ENCODE data around the gene ASCC1. TPM values are rescaled to one million over a fixed set of nuclear protein-coding genes. Genes with fewer than 3 reads are reported as not detected.

Gene ASCC1
- total RNA-seq, 2 experiments from 2014 or later: 28.5 to 34.4 TPM

DNA sequence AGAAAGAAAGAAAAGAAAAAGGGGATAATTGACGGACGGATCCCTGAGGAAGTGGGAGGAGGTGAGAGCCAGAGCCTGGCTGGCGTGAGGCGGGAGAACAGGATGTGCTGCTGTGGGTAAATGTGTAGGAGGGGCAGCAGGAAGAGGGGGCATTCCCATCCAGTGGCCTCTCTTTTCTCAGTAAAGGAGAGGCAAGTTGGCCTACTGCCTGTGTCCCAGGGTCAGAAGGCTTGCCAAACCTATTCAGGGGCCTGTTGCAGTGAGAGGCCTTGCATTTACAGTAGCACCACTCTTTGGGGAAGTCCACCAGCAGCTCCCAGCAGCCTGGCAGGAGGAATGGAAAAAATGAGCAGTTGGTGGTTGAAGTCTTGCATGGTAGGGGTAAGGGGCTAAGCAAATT, 26.6 kb upstream of the ASCC1 start:
- Mint-ChIP-seq H3K4me1 (peaks cover 53% of the 10 kb centered on the region), H3K4me3 (peak overlapping the region; percentile 4), H3K27me3 (no peaks in the 10 kb centered on the region), H3K9me3 (no peaks in the 10 kb centered on the region), H3K27ac (peak overlapping the region; percentile 85), H3K36me3 (peaks cover 10% of the 10 kb centered on the region)
- POLR2A ChIA-PET: interaction anchor here (13.6 kb wide), 1 partner anchor 33 kb away, joined by 256 read pairs; the partner anchor contains the start of gene DDIT4
- ATAC-seq (ENCODE audit: low read depth): peak; percentile 47
- DNase-seq: no peak

GRCh38 chr10:72241691-72242252, 25.7 kb upstream of the ASCC1 start:
- no peak overlapping the region for H3K27ac Mint-ChIP-seq
- no peak for DNase-seq
- peaks cover 49% of the 10 kb centered on the region for H3K4me1 Mint-ChIP-seq
- no peaks in the 10 kb centered on the region for H3K9me3 Mint-ChIP-seq
- no peak overlapping the region for H3K4me3 Mint-ChIP-seq
- H3K36me3 Mint-ChIP-seq: peaks cover 14% of the 10 kb centered on the region
- H3K27me3 Mint-ChIP-seq: no peaks in the 10 kb centered on the region
- POLR2A ChIA-PET: interaction anchor here (0.7 to 1.1 kb wide), 4 partner anchors 17 to 59 kb away, joined by 3 to 6 read pairs (median 4); partner anchors contain the start of genes ASCC1 and DDIT4
- ATAC-seq (ENCODE audit: low read depth): no peak

DNA sequence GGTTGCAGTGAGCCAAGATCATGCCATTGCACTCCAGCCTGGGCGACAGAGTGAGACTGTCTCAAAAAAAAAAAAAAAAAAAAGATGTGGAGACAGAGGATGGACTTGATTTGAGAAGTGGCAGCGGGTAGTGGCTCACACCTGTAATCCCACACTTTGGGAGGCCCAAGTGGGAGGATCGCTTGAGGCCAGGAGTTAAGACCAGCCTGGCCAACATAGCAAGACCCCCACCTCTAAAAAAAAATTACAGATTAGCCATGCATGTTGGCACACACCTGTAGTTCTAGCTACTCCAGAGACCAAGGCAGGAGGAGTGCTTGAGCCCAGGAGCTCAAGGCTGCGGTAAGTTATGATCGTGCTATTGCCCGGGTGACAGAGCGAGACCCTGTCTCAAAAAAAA, 24.3 kb upstream of the ASCC1 start:
- POLR2A ChIA-PET: interaction anchor here (1.1 kb wide), 1 partner anchor 33 kb away, joined by 6 read pairs; the partner anchor contains the start of gene DDIT4
- no peaks in the 10 kb centered on the region for H3K9me3 Mint-ChIP-seq
- DNase-seq: no peak
- peaks cover 20% of the 10 kb centered on the region for H3K36me3 Mint-ChIP-seq
- no peaks in the 10 kb centered on the region for H3K27me3 Mint-ChIP-seq
- peaks cover 41% of the 10 kb centered on the region for H3K4me1 Mint-ChIP-seq
- ATAC-seq (ENCODE audit: low read depth): no peak
- H3K27ac Mint-ChIP-seq: no peak overlapping the region
- no peak overlapping the region for H3K4me3 Mint-ChIP-seq

DNA sequence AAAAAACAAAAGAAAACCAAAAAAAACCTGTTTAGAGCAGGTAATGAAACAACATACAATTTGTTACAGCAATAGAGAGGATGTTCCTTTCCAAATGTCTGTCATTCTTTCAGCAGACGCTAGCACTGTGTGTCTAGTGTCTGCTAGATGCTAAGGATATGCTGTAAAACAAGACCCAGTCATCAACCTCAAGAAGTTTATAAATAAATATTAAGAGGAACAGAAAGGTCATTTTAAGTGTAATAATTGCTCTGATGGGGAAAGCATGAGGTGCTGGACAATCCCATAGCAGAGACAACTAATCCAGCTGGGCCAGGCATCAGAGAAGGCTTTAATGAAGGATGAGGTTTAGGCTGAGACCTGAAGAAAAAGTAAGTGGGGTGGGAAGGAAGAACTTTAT, 23.3 kb upstream of the ASCC1 start:
- ATAC-seq (ENCODE audit: low read depth) (no peak), DNase-seq (no peak)
- H3K4me1 Mint-ChIP-seq: peaks cover 33% of the 10 kb centered on the region
- H3K9me3 Mint-ChIP-seq: no peaks in the 10 kb centered on the region
- H3K27ac Mint-ChIP-seq: peak overlapping the region; percentile 32
- POLR2A ChIA-PET: interaction anchor here (1.6 kb wide), 1 partner anchor 10 kb away, joined by 3 read pairs; no protein-coding TSS in a partner anchor
- no peak overlapping the region for H3K4me3 Mint-ChIP-seq
- H3K27me3 Mint-ChIP-seq: no peaks in the 10 kb centered on the region
- peaks cover 26% of the 10 kb centered on the region for H3K36me3 Mint-ChIP-seq

DNA sequence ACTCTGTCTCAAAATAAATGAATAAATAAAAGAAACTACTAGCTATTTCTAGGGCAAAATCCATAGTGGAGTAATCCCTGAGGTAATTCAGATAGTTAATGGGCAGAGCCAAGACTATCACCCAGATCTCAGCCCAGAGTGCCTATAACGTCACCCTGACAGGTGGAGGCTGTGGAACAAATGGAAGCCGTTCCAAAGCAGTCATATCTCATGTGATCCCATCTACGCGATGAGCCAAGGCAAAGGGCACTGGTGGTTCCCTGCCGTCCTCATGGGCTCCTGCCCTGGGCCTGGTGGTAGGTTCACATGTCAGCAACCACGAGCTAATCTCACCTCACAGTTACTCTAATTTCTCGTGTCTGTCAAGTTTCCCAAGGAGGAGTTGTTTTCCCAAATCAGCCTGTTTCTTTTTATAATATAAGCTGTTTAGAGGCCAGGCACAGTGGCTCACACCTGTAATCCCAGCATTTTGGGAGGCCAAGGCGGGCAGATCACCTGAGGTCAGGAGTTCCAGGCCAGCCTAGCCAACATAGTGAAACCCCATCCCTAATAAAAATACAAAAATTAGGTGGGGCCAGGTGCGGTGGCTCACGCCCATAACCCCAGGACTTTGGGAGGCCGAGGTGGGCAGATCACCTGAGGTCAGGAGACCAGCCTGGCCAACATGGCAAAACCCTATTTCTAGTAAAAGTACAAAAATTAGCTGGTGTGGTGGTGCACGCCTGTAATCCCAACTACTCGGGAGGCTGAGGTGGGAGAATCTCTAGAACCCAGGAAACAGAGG, 22.5 kb upstream of the ASCC1 start:
- POLR2A ChIA-PET: interaction anchor here (1.6 kb wide), 1 partner anchor 10 kb away, joined by 3 read pairs; no protein-coding TSS in a partner anchor
- DNase-seq (no peak), ATAC-seq (ENCODE audit: low read depth) (no peak)
- Mint-ChIP-seq H3K4me3 (no peak overlapping the region), H3K36me3 (peaks cover 29% of the 10 kb centered on the region), H3K27me3 (no peaks in the 10 kb centered on the region), H3K4me1 (peaks cover 25% of the 10 kb centered on the region), H3K9me3 (no peaks in the 10 kb centered on the region), H3K27ac (no peak overlapping the region)

- ATAC-seq (ENCODE audit: low read depth) (no peak), DNase-seq (no peak)
- H3K9me3 Mint-ChIP-seq: no peaks in the 10 kb centered on the region
- H3K27ac Mint-ChIP-seq: no peak overlapping the region
- POLR2A ChIA-PET: interaction anchor here (0.6 to 2.0 kb wide), 6 partner anchors 9 to 239 kb away, joined by 3 to 9 read pairs (median 3); partner anchors contain the start of genes ANAPC16 and ASCC1
- no peak overlapping the region for H3K4me3 Mint-ChIP-seq
- H3K4me1 Mint-ChIP-seq: peaks cover 9% of the 10 kb centered on the region
- H3K36me3 Mint-ChIP-seq: peaks cover 40% of the 10 kb centered on the region
- no peaks in the 10 kb centered on the region for H3K27me3 Mint-ChIP-seq
These were observed 19.6 kb upstream of the ASCC1 start for GRCh38 chr10:72235544-72236279.

DNA sequence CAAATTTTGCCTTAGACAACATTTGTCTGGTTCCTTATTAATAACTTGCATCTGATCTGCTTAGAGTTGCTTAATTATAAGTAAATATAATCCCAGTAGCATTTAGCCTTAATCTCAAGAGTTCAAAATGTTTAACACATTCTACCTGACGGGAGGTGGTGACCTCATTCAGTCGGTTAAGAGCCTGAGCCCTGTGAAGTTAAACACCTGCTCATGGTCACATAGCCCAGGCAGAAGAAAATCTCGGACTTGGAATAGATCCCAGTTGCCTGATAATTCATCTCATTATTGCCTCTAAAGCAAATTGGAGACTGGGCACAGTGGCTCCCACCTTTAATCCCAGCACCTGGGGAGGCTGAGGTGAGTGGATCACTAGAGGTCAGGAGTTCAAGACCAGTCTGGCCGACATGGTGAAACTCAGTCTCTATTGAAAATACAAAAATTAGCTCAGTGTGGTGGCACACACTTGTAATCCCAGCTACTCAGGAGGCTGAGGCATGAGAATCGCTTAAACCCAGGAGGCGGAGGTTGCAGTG, 18.6 kb upstream of the ASCC1 start:
- ATAC-seq (ENCODE audit: low read depth) (no peak), DNase-seq (no peak)
- Mint-ChIP-seq H3K9me3 (no peaks in the 10 kb centered on the region), H3K36me3 (peaks cover 44% of the 10 kb centered on the region), H3K4me1 (peaks cover 9% of the 10 kb centered on the region), H3K27ac (no peak overlapping the region), H3K27me3 (no peaks in the 10 kb centered on the region), H3K4me3 (no peak overlapping the region)
- POLR2A ChIA-PET: no interaction called here

- no peaks in the 10 kb centered on the region for H3K9me3 Mint-ChIP-seq
- no peak for ATAC-seq (ENCODE audit: low read depth)
- POLR2A ChIA-PET: interaction anchor here (0.6 kb wide), 1 partner anchor 21 kb away, joined by 3 read pairs; no protein-coding TSS in a partner anchor
- H3K27ac Mint-ChIP-seq: no peak overlapping the region
- no peak overlapping the region for H3K4me3 Mint-ChIP-seq
- no peak for DNase-seq
- peaks cover 45% of the 10 kb centered on the region for H3K36me3 Mint-ChIP-seq
- no peaks in the 10 kb centered on the region for H3K27me3 Mint-ChIP-seq
- H3K4me1 Mint-ChIP-seq: peaks cover 13% of the 10 kb centered on the region
These were observed 17.5 kb upstream of the ASCC1 start for GRCh38 chr10:72233621-72234020.

DNA sequence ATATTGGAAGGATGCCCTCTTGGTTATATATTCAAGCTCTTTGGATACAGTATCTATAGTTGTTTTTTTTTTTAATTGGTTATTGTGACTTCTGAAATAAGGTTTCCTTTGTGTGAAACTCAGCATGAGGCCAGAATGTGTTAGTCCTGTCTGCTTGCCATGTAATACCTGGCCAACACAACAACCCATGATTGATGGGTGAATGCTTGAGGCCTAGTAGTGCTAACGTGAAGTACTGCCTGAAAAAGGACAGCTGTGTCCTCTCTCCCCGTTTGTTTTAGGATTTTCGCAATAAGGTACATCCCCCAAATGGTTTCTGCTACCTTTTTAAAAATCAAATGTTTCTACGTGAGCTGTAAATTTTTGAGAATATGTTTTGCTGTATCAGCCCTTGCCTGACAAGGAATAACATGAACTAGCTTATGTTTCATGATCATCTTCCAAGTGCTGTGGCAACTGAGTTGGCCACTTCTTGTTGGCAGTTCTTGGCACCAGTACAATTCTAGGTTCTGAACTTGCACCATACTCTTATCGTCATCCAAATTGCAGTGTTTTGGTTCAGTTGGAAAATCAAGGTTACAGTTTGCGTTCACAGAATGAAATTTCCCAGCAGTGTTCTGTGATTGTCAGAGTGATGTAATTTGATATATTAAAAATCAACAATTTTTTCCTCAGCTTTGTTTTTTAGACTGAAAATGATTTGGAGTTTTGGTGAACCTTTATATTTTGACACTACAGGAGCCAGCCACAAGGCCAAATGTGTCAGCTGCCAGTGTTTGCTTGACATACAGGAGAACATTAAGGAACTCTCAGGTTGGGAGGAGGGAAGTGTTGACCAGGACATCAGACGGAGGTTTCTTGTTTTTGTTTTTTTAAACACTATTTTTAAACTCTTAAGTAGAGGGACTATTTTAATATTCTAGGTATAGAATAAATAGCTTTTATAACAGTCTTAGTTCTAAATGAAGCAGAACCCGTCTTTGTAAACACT, 13.5 kb upstream of the ASCC1 start:
- no peak for DNase-seq
- Mint-ChIP-seq H3K27me3 (no peaks in the 10 kb centered on the region), H3K27ac (no peak overlapping the region), H3K4me1 (peaks cover 28% of the 10 kb centered on the region), H3K9me3 (no peaks in the 10 kb centered on the region), H3K36me3 (peaks cover 37% of the 10 kb centered on the region), H3K4me3 (no peak overlapping the region)
- no peak for ATAC-seq (ENCODE audit: low read depth)
- POLR2A ChIA-PET: interaction anchor here (0.6 to 2.1 kb wide), 6 partner anchors 9 to 141 kb away, joined by 3 to 9 read pairs (median 4); partner anchors contain the start of gene DDIT4

DNA sequence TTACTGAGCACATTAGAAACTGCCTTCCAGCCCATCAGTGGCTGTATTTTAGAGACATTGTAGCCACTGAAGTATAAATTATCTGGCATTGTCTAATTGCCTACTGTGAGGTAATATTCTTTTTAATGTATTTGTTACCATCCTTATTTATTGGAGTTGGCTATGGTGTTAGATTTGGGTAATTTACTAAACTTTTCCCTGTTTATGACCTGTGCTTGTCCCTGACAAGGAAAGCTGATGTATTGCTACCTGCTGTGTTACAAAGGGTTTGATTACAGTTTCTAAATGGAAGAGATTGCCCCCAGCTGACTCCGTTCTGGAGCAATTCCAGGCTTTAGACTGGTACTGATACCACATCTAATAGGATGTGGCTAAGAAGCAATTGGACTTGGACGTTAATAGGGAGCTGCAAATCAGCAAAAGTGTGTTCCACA, 12.3 kb upstream of the ASCC1 start:
- POLR2A ChIA-PET: interaction anchor here (0.7 to 2.1 kb wide), 5 partner anchors 11 to 46 kb away, joined by 3 to 9 read pairs (median 5); partner anchors contain the start of genes ANAPC16, ASCC1 and DDIT4
- H3K9me3 Mint-ChIP-seq: no peaks in the 10 kb centered on the region
- H3K27ac Mint-ChIP-seq: no peak overlapping the region
- H3K27me3 Mint-ChIP-seq: no peaks in the 10 kb centered on the region
- DNase-seq (no peak), ATAC-seq (ENCODE audit: low read depth) (no peak)
- H3K36me3 Mint-ChIP-seq: peaks cover 39% of the 10 kb centered on the region
- no peak overlapping the region for H3K4me3 Mint-ChIP-seq
- H3K4me1 Mint-ChIP-seq: peaks cover 37% of the 10 kb centered on the region

- POLR2A ChIA-PET: interaction anchor here (0.7 kb wide), 1 partner anchor 134 kb away, joined by 3 read pairs; no protein-coding TSS in a partner anchor
- DNase-seq (peak; percentile 2), ATAC-seq (ENCODE audit: low read depth) (no peak)
- Mint-ChIP-seq H3K4me1 (peaks cover 38% of the 10 kb centered on the region), H3K27ac (no peak overlapping the region), H3K4me3 (no peak overlapping the region), H3K9me3 (no peaks in the 10 kb centered on the region), H3K36me3 (peaks cover 34% of the 10 kb centered on the region), H3K27me3 (no peaks in the 10 kb centered on the region)
These were observed 11.8 kb upstream of the ASCC1 start for GRCh38 chr10:72227826-72228225.
